ENCODE data around the gene PDZD7.

The PDZD7 gene

GRCh38 chr10:101030496-101031127 is 317 bp downstream of the PDZD7 start (continued):
- TF ChIP-seq ZNF274 (IDR thresholded peaks at IDR 0.05; ENCODE audit: low read length) = no peak
- TF ChIP-seq ZNF274 (tag by site-specific recombination; IDR thresholded peaks at IDR 0.05; ENCODE audit: borderline replicate concordance) = no peak
- TF ChIP-seq AEBP2 (tag by site-specific recombination; IDR thresholded peaks at IDR 0.05; ENCODE audit: borderline replicate concordance) = no peak
- no peak for TF ChIP-seq ZNF214 (tag by site-specific recombination; IDR thresholded peaks at IDR 0.05; ENCODE audit: borderline replicate concordance)
- TF ChIP-seq ZNF514 (tag by site-specific recombination; IDR thresholded peaks at IDR 0.05) = no peak
- TF ChIP-seq ZNF112 (tag by site-specific recombination; IDR thresholded peaks at IDR 0.05) = no peak
- 0 out of 2 replicates have a peak, but pooled peaks have one; percentile 38 for TF ChIP-seq PRDM1 (tag by site-specific recombination; IDR thresholded peaks at IDR 0.05)
- no peak for TF ChIP-seq ZNF350 (tag by site-specific recombination; IDR thresholded peaks at IDR 0.05)
- no peak for TF ChIP-seq KLF9 (tag by site-specific recombination; IDR thresholded peaks at IDR 0.05; ENCODE audit: low read depth)
- no peak; the same call in 1 of the 2 replicates for TF ChIP-seq GLIS2 (tag by site-specific recombination; IDR thresholded peaks at IDR 0.05)
- TF ChIP-seq ZBTB17 (tag by site-specific recombination; IDR thresholded peaks at IDR 0.05) = no peak
- TF ChIP-seq ZNF121 (tag by site-specific recombination; IDR thresholded peaks at IDR 0.05) = no peak
- TF ChIP-seq GLIS1 (tag by site-specific recombination; IDR thresholded peaks at IDR 0.05) = no peak

DNA sequence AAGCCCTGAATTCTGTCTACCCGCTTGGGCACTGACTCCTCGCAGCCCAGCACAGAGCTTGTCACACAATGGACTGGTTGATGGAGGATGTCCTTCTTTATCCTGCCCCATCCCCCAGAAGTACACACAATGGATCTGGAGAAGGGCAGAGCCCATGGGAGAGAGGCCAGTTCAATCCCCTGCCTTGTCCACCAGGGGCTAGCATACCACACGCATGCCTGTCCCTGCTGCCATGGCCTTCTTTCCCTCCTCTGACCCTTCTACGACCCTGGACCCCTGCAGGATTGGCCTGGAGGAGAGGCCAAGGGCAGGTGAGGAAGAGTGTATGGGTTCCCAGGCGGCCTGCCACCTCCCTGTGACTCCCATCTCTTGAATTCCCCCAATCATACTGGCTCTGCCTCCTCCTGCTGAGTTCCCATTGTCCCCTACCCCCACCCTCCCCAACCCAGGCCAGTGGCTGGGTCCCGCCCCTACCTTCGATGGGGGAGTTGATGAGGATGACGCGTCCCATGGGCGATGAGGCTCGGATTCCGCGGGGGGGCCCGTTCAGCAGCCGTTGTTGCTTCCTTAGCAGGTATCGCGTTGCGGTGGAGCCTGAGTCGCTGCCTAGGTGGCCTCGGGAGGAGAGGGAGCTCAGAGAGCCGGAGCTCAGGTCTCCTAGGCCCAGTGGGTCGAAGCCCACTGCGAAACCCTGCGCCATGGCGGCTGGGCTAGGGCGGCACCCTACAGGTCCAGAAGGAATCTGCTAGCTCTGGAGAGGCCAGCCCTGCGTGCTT is 1.2 kb downstream of the PDZD7 start:
- Histone ChIP-seq H3K36me3 (ENCODE audit: control insufficient read depth in 2 of 2, insufficient read depth in 1 of 2, low read length in 2 of 2) (no peaks in the 10 kb centered on the region), H3K9me3 (ENCODE audit: control insufficient read depth, insufficient read depth, low read depth, low read length) (no peaks in the 10 kb centered on the region), H3K4me3 (ENCODE audit: low read depth, low read length) (no peak overlapping the region), H3K27ac (ENCODE audit: extremely low read depth, low read depth, low read length) (no peak overlapping the region), H3K4me1 (ENCODE audit: control insufficient read depth, insufficient read depth, low read length) (peaks cover 20% of the 10 kb centered on the region)
- peak; percentile 55 for TF ChIP-seq OSR2 (tag by site-specific recombination; IDR thresholded peaks at IDR 0.05)
- TF ChIP-seq, protein P1, sequence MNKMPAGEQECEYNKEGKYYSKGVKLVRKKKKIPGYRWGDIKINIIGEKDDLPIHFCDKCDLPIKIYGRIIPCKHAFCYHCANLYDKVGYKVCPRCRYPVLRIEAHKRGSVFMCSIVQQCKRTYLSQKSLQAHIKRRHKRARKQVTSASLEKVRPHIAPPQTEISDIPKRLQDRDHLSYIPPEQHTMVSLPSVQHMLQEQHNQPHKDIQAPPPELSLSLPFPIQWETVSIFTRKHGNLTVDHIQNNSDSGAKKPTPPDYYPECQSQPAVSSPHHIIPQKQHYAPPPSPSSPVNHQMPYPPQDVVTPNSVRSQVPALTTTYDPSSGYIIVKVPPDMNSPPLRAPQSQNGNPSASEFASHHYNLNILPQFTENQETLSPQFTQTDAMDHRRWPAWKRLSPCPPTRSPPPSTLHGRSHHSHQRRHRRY (tag by site-specific recombination; IDR thresholded peaks at IDR 0.05) = no peak
- 0 out of 2 replicates have a peak, but pooled peaks have one; percentile 12 for TF ChIP-seq SP7 (tag by site-specific recombination; IDR thresholded peaks at IDR 0.05)
- TF ChIP-seq ZNF138 (tag by site-specific recombination; IDR thresholded peaks at IDR 0.05; ENCODE audit: borderline replicate concordance) = no peak
- TF ChIP-seq GLIS1 (tag by site-specific recombination; IDR thresholded peaks at IDR 0.05) = peak; percentile 49; the same call in 1 of the 2 replicates
- no peak for TF ChIP-seq ZNF548 (tag by site-specific recombination; IDR thresholded peaks at IDR 0.05)
- peak; percentile 50; the same call in 1 of the 2 replicates for TF ChIP-seq ZNF600 (tag by site-specific recombination; IDR thresholded peaks at IDR 0.05)
- 0 out of 2 replicates have a peak, but pooled peaks have one; percentile 20 for TF ChIP-seq GLIS2 (tag by site-specific recombination; IDR thresholded peaks at IDR 0.05)
- TF ChIP-seq ZNF629 (tag by site-specific recombination; IDR thresholded peaks at IDR 0.05) = peak; percentile 26; the same call in 1 of the 2 replicates
- no peak for TF ChIP-seq ZNF239 (tag by site-specific recombination; IDR thresholded peaks at IDR 0.05)
- TF ChIP-seq, protein P2, sequence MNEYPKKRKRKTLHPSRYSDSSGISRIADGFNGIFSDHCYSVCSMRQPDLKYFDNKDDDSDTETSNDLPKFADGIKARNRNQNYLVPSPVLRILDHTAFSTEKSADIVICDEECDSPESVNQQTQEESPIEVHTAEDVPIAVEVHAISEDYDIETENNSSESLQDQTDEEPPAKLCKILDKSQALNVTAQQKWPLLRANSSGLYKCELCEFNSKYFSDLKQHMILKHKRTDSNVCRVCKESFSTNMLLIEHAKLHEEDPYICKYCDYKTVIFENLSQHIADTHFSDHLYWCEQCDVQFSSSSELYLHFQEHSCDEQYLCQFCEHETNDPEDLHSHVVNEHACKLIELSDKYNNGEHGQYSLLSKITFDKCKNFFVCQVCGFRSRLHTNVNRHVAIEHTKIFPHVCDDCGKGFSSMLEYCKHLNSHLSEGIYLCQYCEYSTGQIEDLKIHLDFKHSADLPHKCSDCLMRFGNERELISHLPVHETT (tag by site-specific recombination; IDR thresholded peaks at IDR 0.05) = no peak
- CTCF ChIA-PET = interaction anchor here (0.6 to 6.9 kb wide), 12 partner anchors 11 to 113 kb away, joined by 3 to 129 read pairs (median 5); no protein-coding TSS in a partner anchor
- POLR2A ChIA-PET = interaction anchor here (0.5 to 2.6 kb wide), 4 partner anchors 13 to 152 kb away, joined by 3 to 29 read pairs (median 6); no protein-coding TSS in a partner anchor
